GM19043 (cell line): ENCODE measurements around the gene ZBTB46.

Source experiments
- ATAC-seq: cut with Tn5 transposase; IDR thresholded peaks from one replicate; pipeline ENCODE4 v1.9.1; 2021; ENCODE audit warnings: low read depth; ENCODE audit not compliant: unreplicated experiment

Gene ZBTB46

GRCh38 chr20:63709149-63709527 lies 121.9 kb downstream of the ZBTB46 start:
- no peak for ATAC-seq

DNA sequence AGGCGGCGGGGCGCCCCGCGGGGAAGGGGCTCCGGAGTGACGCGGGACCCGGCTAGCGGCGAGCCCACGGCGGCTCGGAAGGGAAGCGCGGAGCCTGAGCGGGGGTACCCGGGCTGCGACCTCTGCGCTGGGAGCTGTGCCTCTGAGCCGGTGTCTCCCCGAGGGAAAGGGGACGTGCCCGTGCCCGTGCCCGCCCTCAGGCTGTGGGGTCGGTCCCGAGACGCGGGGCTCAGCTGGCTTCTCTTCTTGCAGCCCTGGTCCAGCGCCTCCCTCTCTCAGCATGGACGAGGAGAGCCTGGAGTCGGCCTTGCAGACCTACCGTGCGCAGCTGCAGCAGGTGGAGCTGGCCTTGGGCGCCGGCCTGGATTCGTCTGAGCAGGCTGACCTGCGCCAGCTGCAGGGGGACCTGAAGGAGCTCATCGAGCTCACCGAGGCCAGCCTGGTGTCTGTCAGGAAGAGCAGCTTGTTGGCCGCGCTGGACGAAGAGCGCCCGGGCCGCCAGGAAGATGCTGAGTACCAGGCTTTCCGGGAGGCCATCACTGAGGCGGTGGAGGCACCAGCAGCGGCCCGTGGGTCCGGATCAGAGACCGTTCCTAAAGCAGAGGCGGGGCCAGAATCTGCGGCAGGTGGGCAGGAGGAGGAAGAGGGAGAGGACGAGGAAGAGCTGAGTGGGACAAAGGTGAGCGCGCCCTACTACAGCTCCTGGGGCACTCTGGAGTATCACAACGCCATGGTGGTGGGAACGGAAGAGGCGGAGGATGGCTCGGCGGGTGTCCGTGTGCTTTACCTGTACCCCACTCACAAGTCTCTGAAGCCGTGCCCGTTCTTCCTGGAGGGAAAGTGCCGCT lies 122.5 kb downstream of the ZBTB46 start:
- ATAC-seq = no peak

DNA sequence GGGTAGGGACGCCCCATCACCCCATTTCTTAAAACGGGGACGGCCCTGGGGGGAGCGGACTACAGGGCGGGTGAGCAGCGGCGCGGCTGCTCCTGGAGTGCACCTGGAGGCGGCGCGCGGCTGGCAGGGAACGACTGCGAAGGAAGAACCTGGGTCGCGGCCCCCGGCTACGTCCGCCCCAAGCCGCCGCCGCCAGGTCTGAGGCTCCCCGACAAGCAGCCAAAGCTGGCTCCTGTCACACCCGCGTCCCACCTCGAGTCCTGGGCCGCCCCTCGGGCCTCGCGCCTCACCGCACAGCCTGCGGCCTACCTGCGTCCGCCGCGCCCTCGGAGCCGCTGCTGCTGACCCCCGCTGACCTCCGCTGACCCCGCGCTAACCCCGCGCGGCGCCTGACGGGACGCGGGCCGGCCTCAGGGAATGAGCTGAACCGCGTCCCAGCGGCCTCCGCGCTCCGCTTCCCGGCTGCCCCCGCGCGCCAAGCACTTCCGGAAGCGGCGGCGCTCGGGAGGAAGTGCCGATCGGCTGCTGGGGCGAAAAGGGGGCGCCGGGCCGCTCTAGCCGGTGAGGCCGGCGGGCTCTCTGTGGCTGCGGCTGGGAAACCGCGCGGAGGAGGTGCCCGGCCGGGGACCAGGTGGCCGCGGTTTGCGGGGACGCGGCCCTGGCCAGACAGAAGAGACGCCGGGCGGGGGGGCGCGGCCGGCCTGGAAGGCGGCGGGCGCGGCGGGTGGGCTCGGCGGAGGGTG lies 123.3 kb downstream of the ZBTB46 start, which contains the start of the genes ARFRP1 and ZGPAT:
TSS of gene ARFRP1 (minus strand) at position 419 of the 743 bp plus-strand sequence. CDS start 885 bp downstream, outside the sequence.
TSS of gene ZGPAT (plus strand) at position 482 of the 743 bp plus-strand sequence. CDS start 542 bp downstream, outside the sequence.
- peak; percentile 55 for ATAC-seq

DNA sequence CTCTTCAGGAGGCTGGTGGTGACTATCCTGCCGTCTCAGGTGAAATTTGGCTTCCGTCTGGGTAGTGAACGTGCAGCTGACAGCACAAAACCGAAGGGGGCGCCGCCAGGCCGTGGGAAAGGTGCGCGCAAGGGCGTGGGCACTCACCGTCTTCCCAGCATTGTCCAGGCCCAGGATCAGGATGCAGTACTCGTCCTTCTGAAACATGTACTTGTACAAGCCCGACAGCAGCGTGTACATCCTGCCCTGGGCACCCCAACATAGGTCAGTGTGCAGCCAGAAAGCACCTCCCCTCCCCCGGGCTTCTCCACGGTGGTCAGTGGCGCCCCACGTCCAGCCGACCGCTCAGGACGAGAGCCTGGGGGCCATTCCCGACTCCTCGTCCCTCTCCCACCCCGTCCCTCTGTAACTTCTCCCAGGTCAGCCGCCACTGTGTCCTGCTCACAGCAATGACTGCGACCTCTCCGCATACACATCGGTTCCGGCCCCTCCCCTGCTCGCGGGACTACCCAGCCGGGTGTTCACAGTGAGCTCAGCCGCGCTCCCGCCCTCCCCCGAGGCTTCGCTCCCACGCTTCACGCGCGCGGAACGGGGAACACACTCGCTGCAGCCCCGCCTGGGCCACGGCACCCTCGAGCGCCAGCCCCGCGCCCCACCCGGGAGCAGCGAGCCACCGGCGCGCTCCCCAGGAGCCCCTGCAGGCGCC lies 124.1 kb downstream of the ZBTB46 start:
- ATAC-seq = peak; percentile 19

GRCh38 chr20:63706027-63706695 lies 124.9 kb downstream of the ZBTB46 start:
- no peak for ATAC-seq

DNA sequence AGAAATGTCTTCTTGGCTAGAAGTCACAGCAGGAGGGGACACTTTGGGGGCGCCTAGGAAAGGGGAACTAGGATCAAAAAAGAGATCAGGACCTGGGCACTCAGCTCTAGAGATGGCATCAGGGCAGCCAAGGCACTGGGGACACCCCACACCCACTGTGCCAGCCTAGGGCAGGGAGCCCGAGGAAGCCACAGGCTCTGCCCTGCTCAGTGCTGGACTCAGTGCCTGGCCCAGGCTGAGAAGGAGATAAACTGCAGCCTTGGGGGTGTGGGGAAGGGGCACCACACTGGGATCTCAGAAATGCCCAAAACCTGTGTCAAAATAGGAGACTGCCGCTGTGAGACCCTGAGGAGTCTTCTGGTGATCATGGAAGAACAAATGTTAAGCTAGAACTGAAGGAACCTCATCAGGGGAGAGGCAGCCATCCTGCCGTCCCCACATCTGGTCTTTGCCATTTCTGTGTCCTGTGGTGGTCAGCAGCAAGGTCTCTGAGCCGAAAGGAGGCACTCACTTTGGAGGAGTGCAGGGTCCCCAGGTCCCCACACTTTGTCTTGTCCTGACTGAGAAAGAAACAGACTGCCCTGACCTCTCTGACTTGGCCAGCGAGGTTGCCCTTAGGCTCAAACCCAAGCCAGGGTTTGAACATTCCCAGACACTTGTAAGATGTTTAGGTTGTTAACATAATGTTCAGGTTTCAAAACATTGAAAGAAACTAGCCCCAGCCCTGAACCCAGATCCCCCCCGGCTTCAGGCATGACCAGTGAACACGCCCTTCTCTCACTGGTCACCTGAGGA lies 125.6 kb downstream of the ZBTB46 start:
- no peak for ATAC-seq

GRCh38 chr20:63704749-63705117 lies 126.3 kb downstream of the ZBTB46 start:
- no peak for ATAC-seq

- ATAC-seq = no peak
These were observed 126.9 kb downstream of the ZBTB46 start for GRCh38 chr20:63703976-63704748.

DNA sequence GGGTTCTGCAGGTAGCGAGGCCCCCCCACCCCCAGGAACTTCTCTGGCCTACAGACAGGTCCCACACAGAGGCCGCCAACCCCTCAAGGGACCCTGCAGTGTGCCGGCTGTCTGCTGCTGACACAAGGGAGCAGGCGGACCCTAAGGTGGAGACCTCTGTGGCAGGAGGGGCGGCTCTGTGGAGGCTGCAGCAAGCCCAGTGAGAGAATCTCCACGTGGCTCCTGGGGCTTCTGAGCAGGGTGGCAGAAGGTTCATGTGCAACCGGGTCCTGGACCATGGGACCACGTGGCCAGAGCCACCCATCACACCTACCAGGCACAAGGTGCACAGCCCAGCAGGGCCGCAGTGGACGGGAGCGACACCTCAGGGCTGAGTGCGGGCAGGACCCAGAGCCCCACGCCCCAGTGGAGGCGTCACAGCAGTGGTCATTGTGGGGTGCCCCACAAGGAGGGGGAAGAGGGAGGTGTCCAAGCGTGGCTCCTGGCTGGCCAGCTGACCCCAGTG lies 127.5 kb downstream of the ZBTB46 start:
- ATAC-seq = no peak

- ATAC-seq = no peak
These were observed 128.2 kb downstream of the ZBTB46 start for GRCh38 chr20:63702751-63703470.

GRCh38 chr20:63702036-63702665 lies 128.9 kb downstream of the ZBTB46 start:
- ATAC-seq = no peak

- no peak for ATAC-seq
These were observed 129.6 kb downstream of the ZBTB46 start for GRCh38 chr20:63701329-63702035.

- ATAC-seq = no peak
These were observed 130.1 kb downstream of the ZBTB46 start for GRCh38 chr20:63701051-63701328.

DNA sequence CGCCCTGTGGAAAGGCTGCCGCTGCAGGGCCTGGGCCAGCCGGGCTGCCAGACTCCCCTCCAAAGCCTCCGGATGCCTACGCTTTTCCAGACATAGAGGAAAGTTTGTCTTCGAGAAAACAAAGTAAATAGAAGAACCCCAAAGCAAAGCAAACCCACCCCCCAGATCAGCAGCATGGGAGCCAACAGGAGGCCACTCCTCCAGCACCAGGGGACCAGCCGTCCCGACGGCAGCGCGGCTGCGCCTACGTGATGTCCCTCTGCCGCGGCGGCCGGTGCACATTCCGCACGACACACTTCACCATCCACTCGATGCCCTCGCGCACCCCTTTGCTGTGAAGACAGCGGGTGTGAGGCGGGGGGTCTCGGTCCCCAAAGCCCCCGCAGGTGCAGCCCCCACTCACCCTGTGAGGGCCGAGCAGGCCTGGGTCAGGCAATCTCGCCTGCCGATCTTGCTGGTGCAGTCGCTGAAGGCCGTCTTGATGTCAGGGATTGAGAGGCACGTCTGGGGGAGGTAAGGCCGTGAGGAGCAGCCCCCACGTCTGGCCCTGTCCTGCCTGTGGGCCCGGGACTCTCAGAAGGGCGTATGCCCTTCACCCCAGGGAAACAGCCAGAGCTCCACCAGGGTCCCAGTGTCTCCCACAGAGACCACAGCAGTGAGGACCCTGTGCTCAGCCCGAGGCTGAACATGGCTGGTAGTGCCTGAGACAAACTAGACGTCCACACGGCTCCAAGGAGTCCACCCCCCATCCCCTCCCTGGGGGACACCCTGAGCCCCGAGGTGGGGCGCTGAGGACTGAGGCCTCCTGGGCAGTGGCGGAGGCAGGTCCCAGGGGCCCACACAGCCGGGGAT lies 130.6 kb downstream of the ZBTB46 start:
- no peak for ATAC-seq

DNA sequence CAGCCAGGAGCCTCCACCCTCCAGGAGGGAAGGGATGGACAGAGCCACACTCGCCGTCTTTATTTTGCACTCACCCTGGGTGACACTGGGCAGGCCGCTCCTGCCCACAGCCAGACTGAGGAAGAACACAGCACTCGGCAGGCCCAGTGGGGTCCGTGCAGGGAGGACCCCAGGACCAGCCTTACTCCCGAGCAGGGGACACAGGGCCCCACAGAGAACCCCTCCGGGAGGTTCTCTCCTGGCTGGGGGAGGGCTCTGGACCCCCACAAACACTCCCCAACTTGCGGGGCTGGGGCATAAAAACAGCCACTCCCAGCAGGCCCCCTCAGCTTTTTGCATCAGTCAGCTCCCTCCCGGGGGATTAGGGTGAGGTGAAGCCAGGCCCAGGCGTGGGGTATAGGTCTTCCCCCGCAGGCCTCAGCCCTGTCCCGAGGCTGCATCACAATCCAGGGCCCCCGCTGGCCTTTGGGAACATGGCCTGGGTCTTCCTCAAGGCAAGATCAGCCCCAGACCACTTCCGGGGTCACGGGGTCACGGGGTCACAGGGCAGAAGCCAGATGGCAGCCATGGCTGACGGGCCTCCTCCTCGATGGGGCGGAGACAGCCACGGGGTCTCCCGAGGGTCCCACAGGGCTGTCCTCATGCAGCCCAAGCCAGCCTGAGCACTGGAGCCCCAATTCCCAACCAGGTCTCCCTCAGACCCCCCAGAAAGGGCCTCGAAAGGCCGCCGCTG lies 131.4 kb downstream of the ZBTB46 start:
- no peak for ATAC-seq
